Caki2 (cell line): Measurements from ENCODE around the gene COG1. TPM values are rescaled to one million over a fixed set of nuclear protein-coding genes. Genes with fewer than 3 reads are reported as not detected.

Source experiments
- DNase-seq: peaks from one replicate; pipeline ENCODE4 v3.0.0-alpha.2; 2015; ENCODE audit warnings: low read depth
- in situ Hi-C: cut with HindIII; loops from 2 replicates; pipeline ENCODE4 v1.10.0; 2016; ENCODE audit warnings: low sequenced_read_pairs, low pct_unique_long_range_greater_than_20kb, mixed read lengths
- total RNA-seq: library from RNA; depleted of rRNA; stranded (reverse); fragments of >200 nt; shearing (Covaris generic); gene quantifications from 2 replicates; pipeline ENCODE4 v1.2.3, GENCODE V29; 2014; ENCODE audit warnings: low replicate concordance

The COG1 gene
- total RNA-seq, 1 experiment from 2014 or later: 20.6 TPM

GRCh38 chr17:73192206-73192893 lies 505 bp upstream of the COG1 start:
- peak; percentile 76 for DNase-seq
- in situ Hi-C loops: no loop called here

- no peak for DNase-seq
- in situ Hi-C loops: no loop called here
These were observed 1.8 kb downstream of the COG1 start for GRCh38 chr17:73194514-73195222.

GRCh38 chr17:73196500-73196899 lies 3.6 kb downstream of the COG1 start:
- in situ Hi-C loops: no loop called here
- DNase-seq: no peak

GRCh38 chr17:73197161-73197560 lies 4.3 kb downstream of the COG1 start:
- in situ Hi-C loops: no loop called here
- no peak for DNase-seq

- in situ Hi-C loops: no loop called here
- no peak for DNase-seq
These were observed 5.5 kb downstream of the COG1 start for GRCh38 chr17:73198201-73198929.

- no peak for DNase-seq
- in situ Hi-C loops: no loop called here
These were observed 6.0 kb downstream of the COG1 start for GRCh38 chr17:73198930-73199260.

- no peak for DNase-seq
- in situ Hi-C loops: no loop called here
These were observed 7.0 kb downstream of the COG1 start for GRCh38 chr17:73199751-73200317.

GRCh38 chr17:73200476-73200875 lies 7.6 kb downstream of the COG1 start:
- DNase-seq: no peak
- in situ Hi-C loops: no loop called here

GRCh38 chr17:73201215-73202069 lies 8.6 kb downstream of the COG1 start:
- in situ Hi-C loops: no loop called here
- no peak for DNase-seq

GRCh38 chr17:73203135-73203787 lies 10.4 kb downstream of the COG1 start:
- DNase-seq: no peak
- in situ Hi-C loops: no loop called here

GRCh38 chr17:73203788-73204479 lies 11.1 kb downstream of the COG1 start:
- DNase-seq: no peak
- in situ Hi-C loops: no loop called here

- DNase-seq: no peak
- in situ Hi-C loops: no loop called here
These were observed 12.7 kb downstream of the COG1 start for GRCh38 chr17:73205459-73205961.

- in situ Hi-C loops: no loop called here
- no peak for DNase-seq
These were observed 15.4 kb downstream of the COG1 start for GRCh38 chr17:73208139-73208827.

- in situ Hi-C loops: no loop called here
- no peak for DNase-seq
These were observed 16.6 kb downstream of the COG1 start for GRCh38 chr17:73209436-73209835.

- in situ Hi-C loops: no loop called here
- DNase-seq: peak; percentile 22
These were observed 17.3 kb downstream of the COG1 start for GRCh38 chr17:73210002-73210678.

- in situ Hi-C loops: no loop called here
- no peak for DNase-seq
These were observed 18.9 kb downstream of the COG1 start for GRCh38 chr17:73211745-73212144.
